ENCODE results near the gene DCTN3. TPM values are rescaled to one million over a fixed set of nuclear protein-coding genes. Genes with fewer than 3 reads are reported as not detected.
A peak's percentile ranks its signal among the peaks of the same experiment; 100 is the strongest.

DCTN3 gene
- total RNA-seq, 2 donors from 2014 or later: 59.1 to 154 TPM

DNA sequence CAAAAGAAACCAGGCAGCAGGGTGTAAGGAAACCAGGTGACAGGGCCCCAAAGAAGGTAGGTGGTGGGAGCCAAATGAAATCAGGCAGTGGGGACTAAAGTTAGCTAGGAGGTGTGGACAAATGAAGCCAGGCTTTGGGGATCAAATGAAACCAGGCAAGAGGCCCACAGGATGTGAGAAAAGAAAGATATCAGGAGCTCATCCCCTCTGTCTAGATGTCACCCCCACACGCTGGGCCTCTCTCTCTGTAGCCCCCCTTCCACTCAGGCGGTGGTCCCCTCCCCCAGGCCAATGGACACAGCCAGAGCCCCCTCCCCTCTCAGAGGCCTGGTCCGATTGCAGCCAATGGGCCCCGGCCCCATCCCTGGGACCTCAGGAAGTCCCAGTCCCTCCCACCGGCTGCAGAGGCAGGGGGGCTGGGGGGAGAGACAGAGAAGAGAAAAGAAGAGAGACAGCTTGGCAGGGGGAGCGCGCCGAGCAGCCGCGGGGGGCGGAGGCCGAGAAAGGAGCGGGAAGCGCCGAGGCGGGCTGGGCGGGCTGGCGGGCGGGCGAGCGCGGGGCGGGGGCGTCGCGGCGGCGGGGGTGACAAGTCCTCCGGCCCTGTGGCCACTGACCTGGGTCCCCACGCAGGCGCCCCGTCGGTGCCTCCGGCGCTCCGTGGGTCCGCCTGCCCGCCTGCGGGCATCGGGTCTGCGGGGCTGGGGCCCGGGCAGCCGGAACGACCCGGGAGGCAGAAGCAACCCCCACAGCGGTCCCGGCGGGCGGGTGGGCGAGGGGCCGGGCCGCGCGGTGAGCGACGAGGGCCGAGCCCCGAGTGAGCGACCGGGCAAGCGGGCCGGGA is 42.7 kb downstream of the DCTN3 start:
- DNase-seq (ENCODE audit: low spot score): no peak
- Histone ChIP-seq H3K27ac (peak overlapping the region in 1 of 2 donors; percentile 23), H3K4me3 (peak overlapping the region; percentile 31 to 48), H3K9me3 (no peaks in the 10 kb centered on the region), H3K4me1 (peaks cover 0 to 33% of the 10 kb centered on the region in 2 donors), H3K27me3 (no peaks in the 10 kb centered on the region), H3K36me3 (no peaks in the 10 kb centered on the region)
- TF ChIP-seq, protein P1, sequence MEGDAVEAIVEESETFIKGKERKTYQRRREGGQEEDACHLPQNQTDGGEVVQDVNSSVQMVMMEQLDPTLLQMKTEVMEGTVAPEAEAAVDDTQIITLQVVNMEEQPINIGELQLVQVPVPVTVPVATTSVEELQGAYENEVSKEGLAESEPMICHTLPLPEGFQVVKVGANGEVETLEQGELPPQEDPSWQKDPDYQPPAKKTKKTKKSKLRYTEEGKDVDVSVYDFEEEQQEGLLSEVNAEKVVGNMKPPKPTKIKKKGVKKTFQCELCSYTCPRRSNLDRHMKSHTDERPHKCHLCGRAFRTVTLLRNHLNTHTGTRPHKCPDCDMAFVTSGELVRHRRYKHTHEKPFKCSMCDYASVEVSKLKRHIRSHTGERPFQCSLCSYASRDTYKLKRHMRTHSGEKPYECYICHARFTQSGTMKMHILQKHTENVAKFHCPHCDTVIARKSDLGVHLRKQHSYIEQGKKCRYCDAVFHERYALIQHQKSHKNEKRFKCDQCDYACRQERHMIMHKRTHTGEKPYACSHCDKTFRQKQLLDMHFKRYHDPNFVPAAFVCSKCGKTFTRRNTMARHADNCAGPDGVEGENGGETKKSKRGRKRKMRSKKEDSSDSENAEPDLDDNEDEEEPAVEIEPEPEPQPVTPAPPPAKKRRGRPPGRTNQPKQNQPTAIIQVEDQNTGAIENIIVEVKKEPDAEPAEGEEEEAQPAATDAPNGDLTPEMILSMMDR (IDR thresholded peaks at IDR 0.05): no peak

DNA sequence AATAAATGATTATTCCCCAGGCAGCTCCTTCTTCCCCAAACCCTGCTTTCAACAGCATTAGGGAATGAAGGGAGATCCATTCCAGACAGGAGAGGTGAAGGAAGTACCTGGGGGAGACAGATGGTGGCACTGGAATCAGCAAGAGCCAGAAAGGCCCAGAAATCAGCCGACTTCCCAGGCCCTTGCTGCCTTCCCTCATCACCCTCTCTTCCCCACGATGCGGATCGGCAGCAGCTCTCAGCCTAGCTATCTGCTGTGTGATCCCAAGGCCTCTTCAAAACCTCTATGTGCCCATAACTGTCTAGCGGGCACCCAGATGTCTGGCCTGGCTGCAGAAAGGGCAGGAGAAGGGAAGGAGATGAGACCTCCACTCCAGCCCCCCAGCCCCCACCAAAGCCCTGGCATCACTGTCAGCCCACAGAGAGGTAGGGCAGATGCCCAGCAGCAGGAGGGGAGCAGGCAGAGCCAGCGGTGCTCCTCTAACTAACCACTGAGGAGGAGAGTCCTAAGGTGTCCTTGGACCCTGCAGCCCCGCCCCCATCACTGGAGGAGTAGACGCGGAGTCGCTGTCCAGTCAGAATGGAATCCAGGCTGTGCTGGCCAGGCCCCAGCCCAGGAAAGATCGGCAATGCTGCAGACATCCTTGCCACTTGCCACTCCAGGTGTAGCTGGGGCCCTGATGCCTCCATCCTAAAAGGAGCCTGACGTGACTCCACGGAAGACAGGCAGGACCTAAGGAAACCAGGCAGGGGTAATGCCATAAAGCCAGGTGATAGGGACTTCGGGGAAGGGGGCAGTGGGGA is 43.5 kb downstream of the DCTN3 start:
- Histone ChIP-seq H3K9me3 (no peaks in the 10 kb centered on the region), H3K27me3 (no peaks in the 10 kb centered on the region), H3K27ac (no peak overlapping the region), H3K4me1 (peaks cover 0 to 33% of the 10 kb centered on the region in 2 donors), H3K36me3 (no peaks in the 10 kb centered on the region), H3K4me3 (no peak overlapping the region)
- TF ChIP-seq, protein P1 (IDR thresholded peaks at IDR 0.05): no peak
- DNase-seq (ENCODE audit: low spot score): no peak

- Histone ChIP-seq H3K36me3 (no peaks in the 10 kb centered on the region), H3K9me3 (no peaks in the 10 kb centered on the region), H3K27ac (no peak overlapping the region), H3K27me3 (no peaks in the 10 kb centered on the region), H3K4me1 (peaks cover 0 to 37% of the 10 kb centered on the region in 2 donors), H3K4me3 (no peak overlapping the region)
- DNase-seq (ENCODE audit: low spot score): no peak
- TF ChIP-seq, protein P1 (IDR thresholded peaks at IDR 0.05): no peak
Measured at GRCh38 chr9:34575862-34576596, 44.3 kb downstream of the DCTN3 start.

DNA sequence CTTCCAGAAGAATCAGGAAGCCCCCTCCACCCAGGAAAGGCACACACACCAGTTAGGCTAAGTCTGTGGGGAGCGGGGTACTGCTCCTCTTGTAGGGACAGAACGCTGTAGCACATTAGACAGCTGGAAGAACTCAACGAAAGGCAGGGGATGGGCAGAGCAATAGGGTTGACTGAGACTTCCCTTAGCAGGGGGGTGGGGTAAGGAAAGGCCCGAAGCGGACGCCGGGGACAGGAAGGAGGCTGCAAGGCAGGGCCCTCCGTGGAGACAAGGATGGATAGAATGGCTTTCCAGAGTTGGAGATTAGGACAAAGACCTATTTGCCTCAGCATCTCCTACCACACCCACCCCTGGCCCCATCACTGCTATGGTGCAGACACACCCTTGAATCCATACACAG is 45.1 kb downstream of the DCTN3 start:
- H3K4me1 ChIP-seq: peaks cover 0 to 45% of the 10 kb centered on the region in 2 donors
- DNase-seq (ENCODE audit: low spot score): no peak
- H3K27ac ChIP-seq: no peak overlapping the region
- H3K27me3 ChIP-seq: no peaks in the 10 kb centered on the region
- no peaks in the 10 kb centered on the region for H3K9me3 ChIP-seq
- H3K36me3 ChIP-seq: no peaks in the 10 kb centered on the region
- TF ChIP-seq, protein P1 (IDR thresholded peaks at IDR 0.05): no peak
- no peak overlapping the region for H3K4me3 ChIP-seq

- no peaks in the 10 kb centered on the region for H3K36me3 ChIP-seq
- H3K9me3 ChIP-seq: no peaks in the 10 kb centered on the region
- H3K4me3 ChIP-seq: no peak overlapping the region
- TF ChIP-seq, protein P1 (IDR thresholded peaks at IDR 0.05): no peak
- peaks cover 0 to 45% of the 10 kb centered on the region in 2 donors for H3K4me1 ChIP-seq
- DNase-seq (ENCODE audit: low spot score): no peak
- no peaks in the 10 kb centered on the region for H3K27me3 ChIP-seq
- no peak overlapping the region for H3K27ac ChIP-seq
Measured at GRCh38 chr9:34574571-34574970, 45.7 kb downstream of the DCTN3 start.
